GM06990 (cell line): ENCODE results near the gene GRXCR1.

Experiments
- DNase-seq: peaks from one replicate; pipeline ENCODE4 v3.0.0-alpha.2; 2011; ENCODE audit not compliant: insufficient read length; ENCODE audit errors: extremely low read depth
- H3K27me3 ChIP-seq: replicated peaks from 2 replicates; pipeline ENCODE4 v1.6.0; 2011; ENCODE audit warnings: low read length; ENCODE audit not compliant: control insufficient read depth, insufficient read depth
- H3K36me3 ChIP-seq: 2 replicates; pipeline ENCODE4 v1.5.1; 2011; ENCODE audit warnings: low read length; ENCODE audit not compliant: control insufficient read depth, insufficient read depth
- H3K4me3 ChIP-seq: replicated peaks from 2 replicates; pipeline ENCODE4 v1.5.1; 2011; ENCODE audit warnings: low read depth, mild to moderate bottlenecking, control low read depth, low read length
- CTCF ChIP-seq: IDR thresholded peaks from 2 replicates; pipeline ENCODE4 v1.5.1; 2011; ENCODE audit warnings: low read length, control low read depth, mild to moderate bottlenecking, inconsistent platforms; ENCODE audit not compliant: insufficient read depth, poor library complexity, severe bottlenecking

Gene GRXCR1

DNA sequence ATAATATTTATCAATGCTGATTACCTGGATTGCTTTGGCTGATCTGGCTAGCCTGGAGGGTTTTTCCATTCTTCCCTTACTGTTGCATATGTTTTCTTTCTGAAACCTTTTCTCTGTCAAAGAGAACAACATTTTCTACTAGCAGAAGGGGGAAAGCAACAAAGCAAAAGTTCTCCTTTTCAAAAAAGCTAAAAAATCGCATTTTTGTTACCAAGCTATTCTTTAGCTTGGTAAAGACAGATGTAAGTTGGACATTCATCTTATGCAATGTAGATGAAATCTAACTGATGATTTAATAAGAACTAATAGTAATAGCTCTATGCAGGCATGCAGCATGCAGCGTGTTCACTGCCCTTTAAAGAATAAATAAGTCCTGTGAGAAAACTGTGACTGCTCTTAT is at the start of gene GRXCR1:
Gene GRXCR1 (plus strand): TSS at position 301 of the 400 bp plus-strand sequence. CDS start 554 bp downstream, outside the sequence.
- TF ChIP-seq CTCF = no peak

DNA sequence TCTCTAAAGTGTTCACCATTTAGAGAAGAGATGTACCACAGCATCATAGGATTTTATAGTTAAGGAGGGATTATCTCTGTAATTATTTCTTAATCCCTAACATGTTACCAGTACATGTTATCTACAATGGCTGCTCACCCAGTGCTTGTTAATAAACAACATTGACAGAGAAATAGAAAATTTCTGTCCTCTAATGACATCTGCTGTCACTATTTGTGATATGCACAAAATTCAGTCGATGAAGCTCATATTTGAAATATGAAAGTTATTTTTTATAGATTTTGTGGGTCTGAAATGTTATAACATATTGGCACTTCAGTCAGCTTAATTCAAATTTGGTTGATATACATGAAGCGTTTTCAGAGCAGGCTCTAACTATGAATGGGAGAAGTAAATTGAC is 48.8 kb upstream of the GRXCR1 start:
- no peaks in the 10 kb centered on the region for H3K27me3 ChIP-seq
- no peak overlapping the region for H3K4me3 ChIP-seq
- no peak for DNase-seq
- no peaks in the 10 kb centered on the region for H3K36me3 ChIP-seq
- TF ChIP-seq CTCF = no peak

More for the DNA sequence above, at the start of gene GRXCR1:
- Histone ChIP-seq H3K36me3 (no peaks in the 10 kb centered on the region), H3K27me3 (peaks cover 3% of the 10 kb centered on the region; the same call in 1 of the 2 replicates), H3K4me3 (no peak within 1 kb of the TSS)
- no peak for DNase-seq

DNA sequence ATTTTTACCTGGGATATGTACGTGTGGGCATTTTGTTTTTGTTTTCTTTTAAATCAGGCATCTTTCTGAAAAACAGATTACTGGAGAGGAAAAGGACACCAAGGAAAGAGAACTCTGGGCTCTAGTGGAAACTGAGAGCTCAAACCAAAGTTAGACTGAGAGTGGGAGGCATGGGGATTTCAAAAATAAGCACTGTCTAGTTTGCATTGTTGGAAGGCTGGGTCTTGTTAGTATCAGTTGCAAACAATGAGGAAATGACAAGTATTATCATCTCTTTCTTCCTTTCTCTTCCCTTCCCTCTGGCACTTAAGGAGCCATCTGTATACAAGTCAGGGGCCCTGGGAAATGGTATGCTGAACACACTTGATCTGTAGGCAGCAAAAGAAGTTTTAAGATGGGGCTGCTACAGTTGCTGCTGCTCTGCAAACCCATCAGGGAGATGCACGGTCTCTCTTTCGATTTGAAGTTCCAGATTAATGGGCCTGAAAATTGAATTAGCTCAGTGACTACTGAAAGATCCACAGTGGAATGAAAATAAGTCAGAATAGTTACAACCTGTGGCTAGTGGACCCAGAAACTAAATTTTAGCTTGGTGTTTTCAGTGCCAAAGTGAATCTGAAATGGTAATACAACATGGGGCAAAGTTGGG is 48.0 kb upstream of the GRXCR1 start:
- Histone ChIP-seq H3K36me3 (no peaks in the 10 kb centered on the region), H3K4me3 (no peak overlapping the region), H3K27me3 (no peaks in the 10 kb centered on the region)
- no peak for DNase-seq
- TF ChIP-seq CTCF = no peak

DNA sequence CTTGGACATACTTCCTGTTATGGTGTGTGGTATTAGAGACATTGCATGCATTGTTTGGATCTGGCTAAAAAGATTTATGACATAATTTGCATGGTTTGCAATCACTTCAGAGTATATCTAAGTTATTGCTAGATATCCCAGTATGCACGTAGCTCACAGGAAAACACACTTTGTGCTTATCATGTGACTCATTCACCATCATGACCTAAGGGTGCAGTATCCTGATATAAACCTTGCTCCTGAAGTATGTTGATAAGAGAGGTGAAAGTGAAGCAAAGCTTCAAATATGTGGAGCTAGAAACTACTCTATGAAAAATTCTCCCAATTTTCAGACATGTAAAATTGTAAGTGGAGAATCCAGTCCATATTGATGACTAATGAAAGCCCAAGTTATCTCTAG is 46.9 kb upstream of the GRXCR1 start:
- DNase-seq = no peak
- no peak for TF ChIP-seq CTCF
- no peak overlapping the region for H3K4me3 ChIP-seq
- no peaks in the 10 kb centered on the region for H3K36me3 ChIP-seq
- no peaks in the 10 kb centered on the region for H3K27me3 ChIP-seq

DNA sequence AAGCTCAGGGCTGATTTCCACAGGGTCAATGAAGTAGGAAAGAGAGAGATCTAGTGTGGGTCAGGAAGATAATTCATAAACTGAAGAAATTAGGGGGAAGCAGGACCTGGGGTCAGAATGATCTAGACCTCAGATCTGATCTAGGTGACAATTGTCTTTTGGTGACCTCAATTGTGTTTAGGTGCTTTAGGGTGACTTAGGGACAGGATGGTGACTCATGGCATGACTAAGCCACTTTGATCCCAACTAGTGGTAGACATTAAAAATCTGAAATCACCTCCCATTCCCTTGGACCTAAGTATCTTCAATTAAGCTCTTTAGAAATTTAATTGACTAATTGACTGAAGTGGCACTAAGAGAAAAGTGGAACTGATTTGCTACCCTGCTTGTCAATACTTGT is 36.7 kb upstream of the GRXCR1 start:
- no peak for DNase-seq
- no peaks in the 10 kb centered on the region for H3K36me3 ChIP-seq
- TF ChIP-seq CTCF = no peak
- no peaks in the 10 kb centered on the region for H3K27me3 ChIP-seq
- no peak overlapping the region for H3K4me3 ChIP-seq

DNA sequence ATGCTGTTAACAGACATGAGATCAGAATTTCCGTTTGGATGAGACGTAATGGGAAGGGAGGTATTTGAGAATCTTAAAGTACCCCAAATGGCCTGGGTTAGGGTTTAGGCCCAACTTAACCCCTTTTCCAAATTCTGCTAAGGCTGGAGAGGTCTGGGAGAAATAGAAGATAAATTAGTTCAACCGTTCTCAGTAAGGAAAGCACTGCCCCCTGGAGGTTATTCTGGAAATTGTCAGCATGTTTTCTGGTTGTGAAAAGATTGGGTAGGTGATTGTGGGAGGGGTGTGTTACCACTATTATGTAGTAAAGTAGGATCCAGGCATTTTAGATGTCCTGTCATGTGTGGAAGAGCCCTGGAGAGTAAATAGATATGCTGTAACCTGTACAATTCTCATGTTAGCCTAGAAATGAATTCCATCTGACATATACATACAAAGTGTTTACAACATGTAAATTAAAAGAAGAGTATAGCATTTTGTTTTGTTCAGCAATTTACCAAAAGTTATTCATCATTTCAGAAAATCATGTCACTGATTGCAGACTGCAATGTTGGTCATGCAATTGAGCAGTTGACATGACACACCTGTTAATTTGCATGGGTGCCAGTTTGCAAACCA is 26.8 kb upstream of the GRXCR1 start:
- TF ChIP-seq CTCF = peak; percentile 71
- Histone ChIP-seq H3K36me3 (no peaks in the 10 kb centered on the region), H3K4me3 (no peak overlapping the region), H3K27me3 (peaks cover 1% of the 10 kb centered on the region)
- DNase-seq = peak; percentile 14
